Stimulated activated CD4-positive, alpha-beta T cell treated with anti-CD3 and anti-CD28 coated beads, Interleukin-1b, Interleukin-23, amount 100 ng/mL, for 4 hours (primary cell): ENCODE results near the gene THEMIS.
"Not testable (repeated sequence)": the region's sequence is repeated elsewhere in the genome, so short reads cannot be mapped to it uniquely, and the experiment has no call there.

Source experiments
- DNase-seq, 2 donors: peaks; one replicate each; pipeline ENCODE4 v3.0.0-alpha.2; 2020; ENCODE audit warnings: low read depth in 2 of 2

THEMIS gene

GRCh38 chr6:127727260-127727953 is 173.5 kb downstream of the THEMIS start:
- DNase-seq: no peak

- no peak for DNase-seq
Observed at GRCh38 chr6:127725821-127726220, 175.0 kb downstream of the THEMIS start.

- no peak for DNase-seq
Observed at GRCh38 chr6:127718694-127719093, 182.2 kb downstream of the THEMIS start.

- no peak for DNase-seq
Observed at GRCh38 chr6:127717384-127717783, 183.5 kb downstream of the THEMIS start.

- no peak for DNase-seq
Observed at GRCh38 chr6:127716465-127716864, 184.4 kb downstream of the THEMIS start.

GRCh38 chr6:127710668-127711067 is 190.2 kb downstream of the THEMIS start:
- no peak for DNase-seq

- DNase-seq: no peak
Observed at GRCh38 chr6:127706216-127706615, 194.6 kb downstream of the THEMIS start.

GRCh38 chr6:127695108-127695507 is 205.8 kb downstream of the THEMIS start:
- no peak for DNase-seq

GRCh38 chr6:127691146-127691545 is 209.7 kb downstream of the THEMIS start:
- no peak for DNase-seq

- DNase-seq: no peak
Observed at GRCh38 chr6:127690588-127690987, 210.3 kb downstream of the THEMIS start.

- DNase-seq: no peak
Observed at GRCh38 chr6:127690092-127690491, 210.8 kb downstream of the THEMIS start.

GRCh38 chr6:127687490-127687889 is 213.4 kb downstream of the THEMIS start:
- DNase-seq: not testable (repeated sequence)

GRCh38 chr6:127686084-127686483 is 214.8 kb downstream of the THEMIS start:
- DNase-seq: no peak

- no peak for DNase-seq
Observed at GRCh38 chr6:127684501-127684900, 216.4 kb downstream of the THEMIS start.
